ENCODE measurements around the gene OGFOD2. TPM values are rescaled to one million over a fixed set of nuclear protein-coding genes. Genes with fewer than 3 reads are reported as not detected.

OGFOD2 gene
- total RNA-seq, 2 experiments from 2014 or later = 13.1 to 25.0 TPM

- H3K9me3 ChIP-seq (ENCODE audit: low read length) = no peaks in the 10 kb centered on the region
- H3K4me3 ChIP-seq (ENCODE audit: low read depth, low read length, poor library complexity, severe bottlenecking) = peak overlapping the region; percentile 95
- peaks cover 17% of the 10 kb centered on the region; the same call in 1 of the 2 replicates for H3K79me2 ChIP-seq (ENCODE audit: insufficient read depth, low read depth, low read length)
- TSS peak; percentile 97 for BruUV-seq (replicated peaks)
- TF ChIP-seq EZH2phosphoT487 (IDR thresholded peaks at IDR 0.05; ENCODE audit: borderline replicate concordance, low read depth, low read length) = no peak
- no peak for TF ChIP-seq CTCF (conservative IDR thresholded peaks at IDR 0.05; ENCODE audit: low read length)
- H3K27ac ChIP-seq (ENCODE audit: low read depth, low read length, poor library complexity, severe bottlenecking) = no peak overlapping the region
- H4K20me1 ChIP-seq (ENCODE audit: insufficient read depth, low read length) = no peaks in the 10 kb centered on the region
- ChIA-PET CTCF (ENCODE audit: unreplicated experiment) (no interaction called here), POLR2A (no interaction called here)
- H3K9me2 ChIP-seq (ENCODE audit: insufficient read depth, low read length) = no peaks in the 10 kb centered on the region
- no peak overlapping the region for H2AFZ ChIP-seq (ENCODE audit: low read length)
- intact Hi-C loops (cut with micrococcal nuclease; ENCODE audit: unreplicated experiment) = loop anchor here (5.0 kb wide), 1 partner anchor 75 kb away; no protein-coding TSS in a partner anchor
- no peak for DNase-seq (ENCODE audit: low spot score)
- H3K4me1 ChIP-seq (ENCODE audit: insufficient read depth, low read length, poor library complexity, severe bottlenecking) = peaks cover 47% of the 10 kb centered on the region
- H3K36me3 ChIP-seq (ENCODE audit: insufficient read depth, low read length) = peaks cover 48% of the 10 kb centered on the region
- H3K4me2 ChIP-seq (ENCODE audit: low read length) = peak overlapping the region; percentile 85
Measured at GRCh38 chr12:122982477-122982815, 7.4 kb downstream of the OGFOD2 start.

- TF ChIP-seq EZH2phosphoT487 (IDR thresholded peaks at IDR 0.05; ENCODE audit: borderline replicate concordance, low read depth, low read length) = no peak
- TF ChIP-seq CTCF (conservative IDR thresholded peaks at IDR 0.05; ENCODE audit: low read length) = no peak
- no peak overlapping the region for H3K27ac ChIP-seq (ENCODE audit: low read depth, low read length, poor library complexity, severe bottlenecking)
- intact Hi-C loops (cut with micrococcal nuclease; ENCODE audit: unreplicated experiment) = loop anchor here (5.0 kb wide), 1 partner anchor 74 kb away; no protein-coding TSS in a partner anchor
- H3K36me3 ChIP-seq (ENCODE audit: insufficient read depth, low read length) = peaks cover 42% of the 10 kb centered on the region
- H3K4me3 ChIP-seq (ENCODE audit: low read depth, low read length, poor library complexity, severe bottlenecking) = peak overlapping the region; percentile 95
- peaks cover 17% of the 10 kb centered on the region; the same call in 1 of the 2 replicates for H3K79me2 ChIP-seq (ENCODE audit: insufficient read depth, low read depth, low read length)
- no peak overlapping the region for H2AFZ ChIP-seq (ENCODE audit: low read length)
- ChIA-PET CTCF (ENCODE audit: unreplicated experiment) (interaction anchor here (0.6 kb wide), 1 partner anchor 1017 kb away, joined by 3 read pairs; no protein-coding TSS in a partner anchor), POLR2A (interaction anchor here (0.6 kb wide), 1 partner anchor 755 kb away, joined by 3 read pairs; no protein-coding TSS in a partner anchor)
- no TSS peak for BruUV-seq (replicated peaks)
- peaks cover 47% of the 10 kb centered on the region for H3K4me1 ChIP-seq (ENCODE audit: insufficient read depth, low read length, poor library complexity, severe bottlenecking)
- no peaks in the 10 kb centered on the region for H4K20me1 ChIP-seq (ENCODE audit: insufficient read depth, low read length)
- H3K9me2 ChIP-seq (ENCODE audit: insufficient read depth, low read length) = no peaks in the 10 kb centered on the region
- peak overlapping the region; percentile 85; the same call in 1 of the 2 replicates for H3K4me2 ChIP-seq (ENCODE audit: low read length)
- no peak for DNase-seq (ENCODE audit: low spot score)
- no peaks in the 10 kb centered on the region for H3K9me3 ChIP-seq (ENCODE audit: low read length)
Measured at GRCh38 chr12:122982963-122983788, 8.1 kb downstream of the OGFOD2 start.
